Small intestine (tissue), 7 donors: ENCODE data around the gene SOX12. TPM values are rescaled to one million over a fixed set of nuclear protein-coding genes. Genes with fewer than 3 reads are reported as not detected.
A peak's percentile ranks its signal among the peaks of the same experiment; 100 is the strongest.

Source experiments
- DNase-seq, 2 donors: peaks; one replicate each; pipeline versions ENCODE4 v3.0.0 to v3.0.0-alpha.2; 2013
- FAIRE-seq: peaks from 2 replicates; lab custom pipeline; 2012; peaks lifted over from hg19 to GRCh38; lab: Jason Lieb, UNC
- H3K27ac ChIP-seq, 3 donors: one replicate each; pipeline ENCODE4 v1.5.1; 2013; ENCODE audit warnings: low read length in 2 of 3, mild to moderate bottlenecking in 2 of 3, control low read depth in 1 of 3, inconsistent platforms in 1 of 3, low read depth in 1 of 3, moderate library complexity in 1 of 3
- H3K27me3 ChIP-seq, 3 donors: one replicate each; pipeline ENCODE4 v1.6.1; 2013; ENCODE audit warnings: low read length in 3 of 3, inconsistent platforms in 1 of 3; ENCODE audit not compliant: control insufficient read depth in 3 of 3, insufficient read depth in 3 of 3
- H3K36me3 ChIP-seq, 3 donors: one replicate each; pipeline ENCODE4 v1.6.1; 2013; ENCODE audit warnings: low read length in 3 of 3, inconsistent platforms in 1 of 3, low read depth in 1 of 3, mild to moderate bottlenecking in 1 of 3, moderate library complexity in 1 of 3; ENCODE audit not compliant: control insufficient read depth in 3 of 3, insufficient read depth in 2 of 3
- H3K4me1 ChIP-seq, 3 donors: one replicate each; pipeline ENCODE4 v1.6.1; 2013; ENCODE audit warnings: low read length in 2 of 3, inconsistent platforms in 1 of 3, low read depth in 1 of 3, mild to moderate bottlenecking in 1 of 3, moderate library complexity in 1 of 3; ENCODE audit not compliant: control insufficient read depth in 3 of 3, insufficient read depth in 2 of 3
- H3K4me3 ChIP-seq, 3 donors: one replicate each; pipeline ENCODE4 v1.5.1; 2013; ENCODE audit warnings: low read length in 3 of 3, control low read depth in 1 of 3, inconsistent platforms in 1 of 3, low read depth in 1 of 3, mild to moderate bottlenecking in 1 of 3, moderate library complexity in 1 of 3
- H3K9me3 ChIP-seq, 2 donors: one replicate each; pipeline ENCODE4 v1.6.1; 2013; ENCODE audit warnings: low read depth in 1 of 2, low read length in 1 of 2; ENCODE audit not compliant: control insufficient read depth in 2 of 2, insufficient read depth in 1 of 2
- WGBS, 3 donors: extraction: QIAGEN DNeasy Blood & Tissue Kit; methylation state at CpG; one replicate each; pipeline ENCODE4 v1.1.7; 2013; 5-methylcytosine and 5-hydroxymethylcytosine counted together
- polyA plus RNA-seq, 4 donors: library from polyadenylated mRNA; stranded (reverse) in 3 of 4; unstranded in 1 of 4; fragments of 200-250 nt in 3 of 4; fragments of 120-200 nt in 1 of 4; gene quantifications; one replicate each; pipeline versions ENCODE4 v1.2.1 to v1.2.3, GENCODE V29; 2013
- donor health status: healthy with polysubstance abuse.
- donor health status: control.
- donor health status: control.
- donor health status: Bipolar disorder and iron deficiency.
- donor health status: healthy.

Gene SOX12
- polyA plus RNA-seq, 4 donors: 0.81 to 9.7 (median 2.0) TPM

- Histone ChIP-seq H3K9me3 (no peaks in the 10 kb centered on the region), H3K27me3 (no peaks in the 10 kb centered on the region), H3K27ac (no peak overlapping the region), H3K4me3 (no peak overlapping the region), H3K36me3 (peaks cover 0 to 12% (median 0%) of the 10 kb centered on the region in 3 donors), H3K4me1 (no peaks in the 10 kb centered on the region)
- DNase-seq (no peak), FAIRE-seq (no peak)
- WGBS, 3 donors: 87 to 98% (median 91%) methylated on average over 2 of the region's 2 CpGs
Observed at GRCh38 chr20:316316-317068, 8.9 kb upstream of the SOX12 start.

GRCh38 chr20:324177-325044 lies 941 bp upstream of the SOX12 start:
- Histone ChIP-seq H3K36me3 (peaks cover 0 to 15% (median 0%) of the 10 kb centered on the region in 3 donors), H3K27me3 (no peaks in the 10 kb centered on the region), H3K4me1 (peaks cover 0 to 15% (median 3%) of the 10 kb centered on the region in 3 donors), H3K4me3 (peak overlapping the region; percentile 48 to 88 (median 77)), H3K27ac (peak overlapping the region; percentile 63 to 99 (median 92)), H3K9me3 (no peaks in the 10 kb centered on the region)
- peak; percentile 91 to 96 for DNase-seq
- WGBS, 3 donors: 0 to 1% (median 1%) methylated on average over 41 to 69 of the region's 69 CpGs
- FAIRE-seq: no peak

GRCh38 chr20:325889-326644 lies 715 bp downstream of the SOX12 start:
- Histone ChIP-seq H3K27ac (peak overlapping the region; percentile 14 to 92 (median 82)), H3K36me3 (peaks cover 0 to 23% (median 0%) of the 10 kb centered on the region in 3 donors), H3K9me3 (no peaks in the 10 kb centered on the region), H3K27me3 (no peaks in the 10 kb centered on the region), H3K4me1 (peaks cover 0 to 20% (median 3%) of the 10 kb centered on the region in 3 donors), H3K4me3 (peak overlapping the region; percentile 60 to 77 (median 74))
- peak; percentile 34 to 83 for DNase-seq
- WGBS, 3 donors: 0 to 1% (median 1%) methylated on average over 54 to 103 of the region's 103 CpGs
- no peak for FAIRE-seq

GRCh38 chr20:326645-327185 lies 1.4 kb downstream of the SOX12 start:
- no peaks in the 10 kb centered on the region for H3K27me3 ChIP-seq
- H3K27ac ChIP-seq: peak overlapping the region in 2 of 3 donors; percentile 82 to 92
- peak overlapping the region; percentile 60 to 77 (median 74) for H3K4me3 ChIP-seq
- H3K4me1 ChIP-seq: peaks cover 0 to 20% (median 3%) of the 10 kb centered on the region in 3 donors
- H3K36me3 ChIP-seq: peaks cover 0 to 23% (median 0%) of the 10 kb centered on the region in 3 donors
- H3K9me3 ChIP-seq: no peaks in the 10 kb centered on the region
- peak in 1 of 2 donors; percentile 72 for DNase-seq
- no peak for FAIRE-seq
- WGBS, 3 donors: 0 to 2% (median 1%) methylated on average over 26 to 38 of the region's 38 CpGs

GRCh38 chr20:327186-328026 lies 2.1 kb downstream of the SOX12 start:
- 7 to 18% (median 14%) methylated on average over 31 to 47 of the region's 47 CpGs for WGBS, 3 donors
- DNase-seq (peak; percentile 31 to 91), FAIRE-seq (no peak)
- Histone ChIP-seq H3K9me3 (no peaks in the 10 kb centered on the region), H3K4me1 (peaks cover 0 to 20% (median 3%) of the 10 kb centered on the region in 3 donors), H3K27ac (peak overlapping the region in 2 of 3 donors; percentile 59 to 82), H3K36me3 (peaks cover 0 to 23% (median 0%) of the 10 kb centered on the region in 3 donors), H3K4me3 (peak overlapping the region; percentile 27 to 77 (median 74)), H3K27me3 (no peaks in the 10 kb centered on the region)

GRCh38 chr20:328027-328974 lies 2.9 kb downstream of the SOX12 start:
- peak overlapping the region in 1 of 3 donors; percentile 74 for H3K4me3 ChIP-seq
- H3K4me1 ChIP-seq: peaks cover 0 to 20% (median 3%) of the 10 kb centered on the region in 3 donors
- no peak for FAIRE-seq
- peak overlapping the region in 2 of 3 donors; percentile 59 to 82 for H3K27ac ChIP-seq
- peaks cover 0 to 23% (median 0%) of the 10 kb centered on the region in 3 donors for H3K36me3 ChIP-seq
- no peaks in the 10 kb centered on the region for H3K27me3 ChIP-seq
- 57 to 71% (median 64%) methylated on average over 31 of the region's 31 CpGs for WGBS, 3 donors
- no peaks in the 10 kb centered on the region for H3K9me3 ChIP-seq
- no peak for DNase-seq
